Frontal cortex (tissue), 4 donors: ENCODE measurements around the gene VSIR. TPM values are rescaled to one million over a fixed set of nuclear protein-coding genes. Genes with fewer than 3 reads are reported as not detected.

Experiments
- DNase-seq, 2 donors: peaks; one replicate each; pipeline ENCODE4 v3.0.0; 2012; ENCODE audit warnings: low spot score in 2 of 2
- FAIRE-seq: peaks from 2 replicates; lab custom pipeline; 2012; peaks lifted over from hg19 to GRCh38; lab: Jason Lieb, UNC
- total RNA-seq: library from RNA; depleted of rRNA; stranded (reverse); fragments of >200 nt; gene quantifications from one replicate; pipeline ENCODE4 v1.2.3, GENCODE V29; 2014
- donor health status: control.
- donor health status: control.
- donor health status: control.

VSIR gene
- 2.0 TPM for total RNA-seq

DNA sequence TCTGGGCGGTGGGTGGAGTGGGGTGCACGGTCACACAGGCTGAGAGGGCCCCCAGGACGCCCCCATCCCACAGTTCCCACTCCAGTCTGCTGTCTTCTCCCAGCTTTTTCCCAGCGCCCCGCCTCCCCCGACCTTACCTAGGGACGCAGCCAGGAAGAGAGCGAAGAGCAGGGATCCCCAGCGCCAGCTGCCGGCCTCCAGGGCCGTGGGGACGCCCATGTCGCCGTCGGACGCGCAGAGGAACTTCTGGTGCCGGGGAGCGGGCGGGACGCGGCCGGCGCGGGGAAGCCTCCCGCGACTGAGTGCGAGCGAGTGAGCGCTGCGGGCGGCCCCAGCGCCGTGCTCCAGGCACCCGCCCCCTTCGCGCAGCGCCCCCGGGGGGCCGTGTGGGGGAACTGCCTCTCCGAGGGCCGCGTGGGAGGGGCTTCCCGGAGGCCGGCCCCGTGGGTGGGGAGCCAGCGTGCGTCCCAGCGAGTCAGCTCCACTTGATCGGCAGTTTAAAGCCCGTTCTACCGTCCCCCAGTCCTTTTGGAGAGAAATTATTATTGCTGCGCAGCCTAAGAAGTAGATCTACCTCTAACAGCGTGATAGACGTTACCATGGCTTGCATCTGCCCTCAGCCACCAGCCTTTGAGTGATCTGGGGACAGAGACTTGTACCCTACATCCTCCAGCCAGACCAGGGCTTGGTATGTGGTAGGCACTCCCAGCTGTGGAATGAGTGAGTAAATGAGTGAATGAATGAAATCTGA lies at the start of gene VSIR:
TSS of gene VSIR (minus strand) at position 300 of the 751 bp plus-strand sequence. CDS start at position 219, 81 bp downstream.
- DNase-seq (peak; percentile 73 to 93), FAIRE-seq (no peak)

DNA sequence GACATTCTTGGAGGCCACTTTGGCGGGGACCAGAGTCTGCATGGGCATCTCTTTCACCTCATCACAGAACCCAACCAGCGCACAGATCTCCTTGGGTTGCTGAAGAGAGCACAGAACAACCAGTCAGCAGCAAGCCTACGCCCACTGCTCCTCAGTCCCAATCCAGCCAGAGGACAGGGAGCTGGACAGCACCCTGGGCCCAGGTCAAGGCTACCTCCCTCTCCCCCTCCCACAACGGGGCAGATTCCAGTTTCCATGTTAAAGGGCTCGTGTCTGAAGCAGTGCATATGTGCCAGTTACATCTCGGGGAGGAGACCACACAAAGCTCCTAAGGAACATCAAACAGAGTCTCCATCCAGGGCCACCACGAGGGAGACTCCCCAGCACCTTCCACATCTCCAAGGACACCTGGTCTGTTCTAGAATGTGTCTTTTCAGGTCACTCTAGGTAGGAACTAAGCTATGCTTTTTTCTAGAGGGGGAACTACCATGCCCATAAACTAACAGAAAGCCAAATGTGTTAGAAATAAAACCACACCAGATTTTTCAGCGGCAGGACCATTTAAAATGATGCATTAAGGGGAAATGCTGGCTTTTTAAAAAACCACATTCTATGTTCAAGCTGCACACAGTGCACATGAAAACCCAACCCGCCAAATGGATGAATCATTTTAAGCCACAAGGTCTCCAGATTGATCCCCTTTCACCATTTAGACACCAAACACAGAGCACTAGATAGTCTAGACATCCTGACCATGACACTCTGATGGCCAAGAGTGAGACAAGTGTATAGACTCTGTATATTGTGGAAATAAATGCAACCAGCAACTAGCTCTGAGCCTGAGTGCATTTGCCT lies 48.8 kb upstream of the VSIR start:
- FAIRE-seq (no peak), DNase-seq (no peak)

DNA sequence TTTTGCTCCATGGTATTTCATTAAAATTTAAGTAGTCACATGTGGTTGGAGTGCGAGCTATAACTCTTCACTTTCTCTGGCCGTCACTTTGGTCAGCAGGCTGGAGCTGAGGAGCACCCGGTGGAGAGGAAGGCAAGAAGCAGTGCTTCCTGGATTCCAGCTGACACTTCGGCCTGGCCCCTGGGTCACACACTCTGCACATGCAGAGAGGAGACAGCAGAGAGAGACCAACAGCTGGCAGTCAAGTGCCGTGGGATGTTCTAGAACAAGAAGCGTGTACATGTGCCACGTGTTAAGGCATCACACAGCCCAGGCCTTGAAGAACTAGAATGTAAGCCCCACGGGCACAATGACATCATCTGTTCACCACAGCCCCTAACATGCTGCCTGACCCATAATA lies 47.6 kb upstream of the VSIR start:
- no peak for DNase-seq
- no peak for FAIRE-seq

GRCh38 chr10:71819985-71820384 lies 46.7 kb upstream of the VSIR start:
- FAIRE-seq (no peak), DNase-seq (no peak)

- FAIRE-seq, result no peak
- DNase-seq, result no peak
Observed at GRCh38 chr10:71819441-71819861, 46.1 kb upstream of the VSIR start.

DNA sequence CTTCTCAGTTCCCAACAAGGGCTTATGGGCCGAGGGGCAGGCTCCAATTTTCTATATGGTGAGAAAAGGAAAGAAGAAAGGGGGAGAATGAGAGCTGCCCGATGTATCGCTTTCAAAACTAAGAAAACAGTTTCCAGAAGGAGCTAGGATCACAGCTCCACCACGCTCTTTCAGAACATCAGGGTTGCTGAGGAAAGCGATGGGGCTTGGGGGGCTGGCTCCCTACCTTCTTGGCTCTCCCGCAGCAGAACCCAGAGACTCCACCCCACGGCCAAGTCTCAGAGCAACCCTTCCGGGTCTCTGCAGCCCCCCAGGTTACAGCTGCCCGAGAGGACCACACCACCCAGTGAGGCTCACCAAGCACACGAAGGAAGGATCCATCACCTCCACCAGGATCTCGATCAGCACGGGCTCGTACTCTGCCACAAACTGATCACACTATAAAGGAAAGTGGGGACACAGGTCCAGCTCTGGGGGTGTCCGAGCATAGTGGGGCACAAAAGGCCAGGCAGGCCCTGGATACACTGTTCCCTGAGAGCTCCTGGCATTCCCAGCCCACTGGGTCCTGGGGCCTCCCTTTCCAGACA lies 45.4 kb upstream of the VSIR start:
- DNase-seq, result no peak
- no peak for FAIRE-seq

DNA sequence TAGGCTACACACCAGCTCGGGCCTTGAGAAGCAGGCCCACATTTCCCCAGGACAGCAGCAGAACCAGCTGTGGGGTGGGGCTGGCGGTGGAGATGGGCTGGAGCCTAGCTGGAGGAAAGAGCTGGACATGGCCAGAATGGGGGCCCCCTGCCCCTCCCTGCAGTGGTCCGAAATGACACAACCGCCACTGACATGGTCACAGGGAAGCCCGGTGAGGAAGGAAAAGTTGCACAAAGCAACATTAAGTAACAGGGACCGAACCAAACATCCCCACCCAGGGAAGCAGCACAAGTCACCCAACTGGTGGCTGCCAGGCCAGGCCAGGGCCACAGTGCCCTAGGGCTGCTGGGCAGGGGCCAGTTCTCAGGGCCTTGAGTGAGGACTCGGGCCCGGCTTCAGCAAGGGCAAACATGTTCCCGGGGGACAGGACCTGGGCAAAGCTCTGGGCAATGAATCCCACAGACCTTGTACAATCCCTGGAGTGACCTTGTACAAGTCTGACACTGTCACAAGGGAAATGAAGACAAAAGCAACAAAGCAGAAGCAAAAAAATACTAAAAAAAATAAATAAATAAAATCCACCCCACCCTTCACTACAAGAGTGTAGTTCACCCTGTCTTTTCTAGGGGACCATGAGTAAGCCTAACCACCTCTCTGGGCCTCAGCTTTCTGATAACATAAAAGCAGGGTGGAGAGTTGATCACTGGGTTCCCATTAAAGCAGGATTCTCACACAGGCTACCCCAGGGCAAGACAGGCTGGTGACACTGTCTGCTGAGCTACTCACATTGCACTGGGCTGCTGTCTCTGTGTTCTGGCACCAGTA lies 44.7 kb upstream of the VSIR start:
- no peak for FAIRE-seq
- no peak for DNase-seq

DNA sequence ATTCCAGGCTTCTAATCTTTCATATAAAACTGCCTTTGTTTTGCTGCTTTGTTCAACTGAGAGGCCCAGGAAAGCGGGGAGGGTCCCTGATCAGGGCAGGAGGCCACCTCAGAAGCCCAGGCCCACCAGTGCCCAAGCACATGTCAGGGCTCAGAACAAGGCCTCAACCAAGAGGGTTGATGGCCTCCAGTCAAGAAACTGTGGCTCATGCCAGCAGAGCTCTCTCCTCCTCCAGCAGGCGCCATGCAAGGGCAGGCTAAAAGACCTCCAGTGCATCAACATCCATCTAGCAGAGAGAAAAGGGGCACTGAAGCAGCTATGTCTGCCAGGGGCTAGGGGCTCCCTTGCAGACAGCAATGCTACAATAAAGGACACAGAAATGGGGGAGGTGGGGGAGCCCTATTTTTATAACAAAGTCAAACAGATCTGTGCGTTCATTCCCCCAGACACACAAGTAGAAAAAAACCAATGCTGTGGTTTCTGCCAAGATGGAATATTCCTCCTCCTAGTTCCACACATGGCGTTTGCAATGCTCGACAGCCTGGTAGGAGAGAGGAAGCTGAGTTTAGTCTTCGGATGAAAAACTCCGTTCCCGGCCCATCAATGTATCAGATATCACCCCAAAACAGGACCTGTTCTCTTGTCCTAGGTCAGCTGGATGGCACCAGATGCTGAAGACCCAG lies 43.8 kb upstream of the VSIR start:
- no peak for FAIRE-seq
- DNase-seq, result no peak

GRCh38 chr10:71816421-71816851 lies 43.1 kb upstream of the VSIR start:
- DNase-seq (no peak), FAIRE-seq (no peak)

- DNase-seq (no peak), FAIRE-seq (no peak)
Observed at GRCh38 chr10:71815515-71816130, 42.3 kb upstream of the VSIR start.

GRCh38 chr10:71814922-71815411 lies 41.6 kb upstream of the VSIR start:
- no peak for DNase-seq
- FAIRE-seq, result no peak

DNA sequence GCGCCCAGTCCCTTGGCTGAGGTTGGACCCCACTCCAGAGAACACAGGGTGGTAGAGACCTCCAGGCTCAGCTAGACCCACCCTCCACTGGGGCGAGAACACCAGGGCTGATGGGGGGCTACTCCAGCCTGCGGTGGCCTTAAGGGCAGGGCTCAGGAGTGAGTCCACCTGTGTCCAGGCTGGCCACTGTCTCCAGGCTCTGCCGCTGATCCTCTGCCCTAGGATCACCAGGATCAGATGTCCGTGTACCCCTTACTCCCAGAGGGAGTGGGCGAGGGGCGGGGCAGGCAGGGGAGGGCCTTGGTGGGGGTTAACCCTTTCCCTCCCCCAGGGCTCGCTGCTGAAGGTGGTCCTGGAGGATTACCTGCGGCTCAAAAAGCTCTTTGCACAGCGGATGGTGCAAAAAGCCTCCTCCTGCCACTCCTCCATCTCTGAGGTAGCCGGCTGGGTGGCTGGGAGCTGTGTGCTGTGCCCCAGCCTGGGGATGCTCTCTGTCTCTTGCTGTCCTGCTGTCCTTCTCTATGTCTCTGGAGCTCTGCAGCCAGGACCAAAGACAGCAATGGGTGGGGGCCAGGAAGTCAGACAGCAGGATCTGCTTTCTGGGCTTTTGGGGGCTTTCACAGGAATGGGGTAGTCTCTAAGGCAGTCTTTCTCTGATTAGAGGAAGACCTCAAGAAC lies 39.7 kb upstream of the VSIR start:
- FAIRE-seq (no peak), DNase-seq (no peak)

DNA sequence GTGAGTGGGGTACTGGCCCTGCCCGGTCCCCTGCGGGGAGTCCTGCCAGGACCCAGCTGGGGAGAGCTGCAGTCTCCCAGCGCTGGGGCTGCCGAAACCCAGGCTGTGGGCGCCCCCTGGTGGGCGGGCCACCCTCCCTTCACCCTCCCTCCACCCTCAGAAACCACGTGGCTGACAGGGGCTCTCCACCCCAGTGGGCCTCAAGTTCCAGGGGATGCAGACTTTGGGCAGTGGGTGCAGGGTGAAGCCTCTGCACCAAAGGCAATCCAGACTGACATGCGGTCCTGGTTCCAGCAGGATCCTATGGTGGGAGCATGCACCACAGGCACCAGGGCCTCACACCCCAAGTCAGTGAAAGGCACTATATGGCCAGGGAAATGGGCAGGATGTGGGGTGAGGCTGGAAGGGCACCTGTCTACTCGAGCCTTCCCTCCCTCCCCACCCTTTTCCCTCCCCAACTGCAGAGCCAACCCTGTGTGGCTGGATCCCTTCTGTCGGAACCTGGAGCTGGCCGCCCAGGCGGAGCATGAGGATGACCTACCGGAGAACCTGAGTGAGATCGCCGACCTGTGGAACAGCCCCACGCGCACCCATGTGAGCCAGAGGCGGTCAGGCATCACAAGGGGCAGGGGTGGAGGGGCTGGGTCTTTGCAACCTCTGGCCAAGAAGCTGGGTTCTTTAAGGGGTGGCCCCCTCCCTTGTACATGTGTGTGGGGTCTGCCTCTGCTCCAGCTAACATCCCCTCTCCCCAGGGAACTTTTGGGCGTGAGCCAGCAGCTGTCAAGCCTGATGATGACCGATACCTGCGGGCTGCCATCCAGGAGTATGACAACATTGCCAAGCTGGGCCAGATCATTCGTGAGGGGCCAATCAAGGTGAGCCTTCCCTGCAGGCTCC lies 38.9 kb upstream of the VSIR start:
- no peak for FAIRE-seq
- peak; percentile 74 to 81 for DNase-seq

GRCh38 chr10:71811351-71811750 lies 38.0 kb upstream of the VSIR start:
- DNase-seq, result no peak
- FAIRE-seq, result no peak

- DNase-seq (no peak), FAIRE-seq (no peak)
Observed at GRCh38 chr10:71810048-71810750, 36.9 kb upstream of the VSIR start.

DNA sequence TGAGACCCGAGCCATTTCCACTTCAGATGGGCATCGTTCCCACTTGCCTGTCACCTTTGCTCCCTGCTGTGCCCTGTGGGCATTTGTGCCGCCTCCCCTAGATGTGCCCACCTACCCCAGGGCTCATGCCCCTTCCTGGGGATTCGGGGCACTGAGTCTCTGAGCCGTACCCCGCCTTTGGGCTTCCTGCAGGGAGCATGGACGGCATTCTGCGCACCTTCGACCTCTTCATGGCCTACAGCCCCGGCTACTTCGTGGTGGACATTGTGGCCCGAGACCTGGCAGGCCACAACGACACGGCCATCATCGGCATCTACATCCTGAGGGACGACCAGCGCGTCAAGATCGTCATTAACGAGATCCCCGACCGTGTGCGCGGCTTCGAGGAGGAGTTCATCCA lies 36.3 kb upstream of the VSIR start:
- no peak for FAIRE-seq
- DNase-seq, result no peak
